A549 (cell line): ENCODE data around the gene TBC1D22A. TPM values are rescaled to one million over a fixed set of nuclear protein-coding genes. Genes with fewer than 3 reads are reported as not detected.

ENCODE experiments used
- ATAC-seq, 2 experiments: fragments of 200-7000 bp in 1 of 2; fragments of >200 bp in 1 of 2; cut with Nextera tagmentation in 1 of 2; cut with Tn5 transposase in 1 of 2; 3 replicates each; pipeline versions ENCODE4 v1.8.0 to v1.9.1; 2018 to 2020; ENCODE audit warnings: mild to moderate bottlenecking in 1 of 2, moderate library complexity in 1 of 2
- CTCF ChIA-PET: fragments of 300-600 bp; sonication (Branson Sonifier 250); formaldehyde crosslinking; extraction: SDS; loops from one replicate; lab custom pipeline; 2021; ENCODE audit warnings: antibody characterized with exemption, inconsistent platforms; lab: Yijun Ruan, JAX
- POLR2A ChIA-PET: fragments of 350-600 bp; formaldehyde crosslinking; extraction: SDS; loops from one replicate; lab custom pipeline; 2021; ENCODE audit warnings: antibody characterized with exemption, inconsistent platforms; lab: Yijun Ruan, JAX
- DNase-seq, 2 experiments: peaks; one replicate each; pipeline versions ENCODE4 v3.0.0 to v3.0.0-alpha.2; 2011 to 2016; ENCODE audit warnings: low read depth in 1 of 2, low spot score in 1 of 2
- FAIRE-seq: peaks from 2 replicates; lab custom pipeline; 2011; peaks lifted over from hg19 to GRCh38; lab: Jason Lieb, UNC
- H3K27ac ChIP-seq, 2 experiments: fragments of >200 bp; sonication (Bioruptor Twin); formaldehyde crosslinking; 3 replicates each; pipeline ENCODE4 v1.5.1; 2016 to 2017
- H3K4me1 ChIP-seq: fragments of >200 bp; sonication (Bioruptor Twin); formaldehyde crosslinking; 3 replicates; pipeline ENCODE4 v1.6.1; 2016
- H3K4me2 ChIP-seq: fragments of >200 bp; sonication (Bioruptor Twin); formaldehyde crosslinking; 3 replicates; pipeline ENCODE4 v1.6.1; 2016
- H3K4me3 ChIP-seq: fragments of >200 bp; sonication (Bioruptor Twin); formaldehyde crosslinking; 3 replicates; pipeline ENCODE4 v1.5.1; 2016
- H3K9me3 ChIP-seq: fragments of >200 bp; sonication (Bioruptor Twin); formaldehyde crosslinking; 3 replicates; pipeline ENCODE4 v1.6.1; 2016
- ATOH8 ChIP-seq: fragments of 250-450 bp; sonication (Bioruptor Pico); IDR thresholded peaks from 2 replicates; pipeline ENCODE4 v1.5.0; 2020; ENCODE audit warnings: low read depth, mild to moderate bottlenecking, moderate library complexity
- CBX8 ChIP-seq: fragments of 200-600 bp; sonication (generic); IDR thresholded peaks from 2 replicates; pipeline ENCODE4 v1.6.1; 2016
- EHF ChIP-seq: fragments of 250-450 bp; sonication (Bioruptor Pico); IDR thresholded peaks from 2 replicates; pipeline ENCODE4 v1.5.0; 2020; ENCODE audit warnings: mild to moderate bottlenecking
- FOSL2 ChIP-seq, 2 experiments: fragments of 450-650 bp in 1 of 2; fragments of >200 bp in 1 of 2; sonication (Bioruptor Twin) in 1 of 2; formaldehyde crosslinking; IDR thresholded peaks; 2 replicates each; pipeline versions ENCODE4 v1.5.0 to v1.6.1; 2016 to 2020; ENCODE audit warnings: mild to moderate bottlenecking in 1 of 2, moderate library complexity in 1 of 2
- FOXS1 ChIP-seq: fragments of 250-450 bp; sonication (Bioruptor Pico); IDR thresholded peaks from 2 replicates; pipeline ENCODE4 v1.5.0; 2020; ENCODE audit warnings: mild to moderate bottlenecking, moderate library complexity
- HMGXB4 ChIP-seq: fragments of 250-450 bp; sonication (Bioruptor Pico); IDR thresholded peaks from 2 replicates; pipeline ENCODE4 v1.5.0; 2021; ENCODE audit warnings: mild to moderate bottlenecking, moderate library complexity, borderline replicate concordance
- KDM5A ChIP-seq: fragments of 200-600 bp; sonication (generic); IDR thresholded peaks from 2 replicates; pipeline ENCODE4 v1.6.1; 2016; ENCODE audit warnings: antibody characterized with exemption, mild to moderate bottlenecking
- MAFK ChIP-seq: fragments of 450-650 bp; IDR thresholded peaks from 2 replicates; pipeline ENCODE4 v1.6.1; 2014; ENCODE audit not compliant: partially characterized antibody
- MAZ ChIP-seq: fragments of 150-350 bp; IDR thresholded peaks from 2 replicates; pipeline ENCODE4 v1.6.1; 2014; ENCODE audit warnings: antibody characterized with exemption, low read depth, low read length, borderline replicate concordance
- NPAS2 ChIP-seq: fragments of 250-450 bp; sonication (Bioruptor Pico); IDR thresholded peaks from 2 replicates; pipeline ENCODE4 v1.8.0; 2022; ENCODE audit warnings: mild to moderate bottlenecking, moderate library complexity, borderline replicate concordance
- NR3C1 ChIP-seq: fragments of >200 bp; sonication (Bioruptor Twin); formaldehyde crosslinking; IDR thresholded peaks from 3 replicates; pipeline ENCODE4 v1.6.1; 2017
- PHF8 ChIP-seq: fragments of 200-600 bp; sonication (generic); IDR thresholded peaks from 2 replicates; pipeline ENCODE4 v1.6.1; 2016; ENCODE audit warnings: low read depth, mild to moderate bottlenecking, antibody characterized with exemption, moderate library complexity, borderline replicate concordance
- POLR2A ChIP-seq: IDR thresholded peaks from 2 replicates; pipeline ENCODE4 v1.6.1; 2012; ENCODE audit warnings: mild to moderate bottlenecking, low read length
- REST ChIP-seq: fragments of 200-600 bp; sonication (generic); IDR thresholded peaks from 2 replicates; pipeline ENCODE4 v1.6.1; 2016; ENCODE audit warnings: antibody characterized with exemption, mild to moderate bottlenecking, moderate library complexity
- SMC3 ChIP-seq: fragments of >200 bp; sonication (Bioruptor Twin); formaldehyde crosslinking; IDR thresholded peaks from 3 replicates; pipeline ENCODE4 v1.6.1; 2018; ENCODE audit warnings: inconsistent platforms
- TP53 ChIP-seq: fragments of 250-450 bp; sonication (Bioruptor Pico); IDR thresholded peaks from 2 replicates; pipeline ENCODE4 v1.5.0; 2021; ENCODE audit warnings: mild to moderate bottlenecking, moderate library complexity
- WGBS: methylation state at CpG from one replicate; pipeline ENCODE4 v1.1.6; 2017; ENCODE audit errors: missing lambda C conversion rate; 5-methylcytosine and 5-hydroxymethylcytosine counted together
- polyA plus RNA-seq, 4 experiments: library from polyadenylated mRNA; depleted of rRNA in 3 of 4; stranded (reverse); fragments of >200 nt; fragmentation: RNase III in 1 of 4; extraction: RNeasy Plus Mini Kit Qiagen cat#74134 plus additional on column Dnase treatment in 1 of 4; gene quantifications; 2 replicates in 3 of 4; 3 replicates in 1 of 4; pipeline ENCODE4 v1.2.3, GENCODE V29; 2011 to 2017

The TBC1D22A gene
- polyA plus RNA-seq, 2 of the 4 experiments (the other 2 are of a cell fraction), result 8.9 to 10.8 TPM

- no peak overlapping the region for H3K4me2 ChIP-seq
- WGBS, result 83% methylated on average over 18 of the region's 21 CpGs
- no peak overlapping the region for H3K4me3 ChIP-seq
- no peak for DNase-seq
- ChIA-PET POLR2A (no interaction called here), CTCF (no interaction called here)
- ATAC-seq, result no peak
- H3K27ac ChIP-seq, result no peak overlapping the region
- FAIRE-seq, result no peak
- no peaks in the 10 kb centered on the region for H3K9me3 ChIP-seq
- no peaks in the 10 kb centered on the region for H3K4me1 ChIP-seq
- TF ChIP-seq TP53 (no peak), PHF8 (no peak)
Observed at GRCh38 chr22:47034076-47034808, 271.8 kb downstream of the TBC1D22A start.

GRCh38 chr22:47034905-47035419 is 272.5 kb downstream of the TBC1D22A start:
- 85% methylated on average over 4 of the region's 11 CpGs for WGBS

More at GRCh38 chr22:47034905-47035419, 272.5 kb downstream of the TBC1D22A start:
- ChIA-PET CTCF (no interaction called here), POLR2A (no interaction called here)
- no peak for FAIRE-seq
- no peaks in the 10 kb centered on the region for H3K4me1 ChIP-seq
- TF ChIP-seq FOXS1 (no peak), MAZ (no peak), PHF8 (no peak), HMGXB4 (CRISPR knock-in tag) (no peak), ATOH8 (CRISPR knock-in tag) (no peak), SMC3 (no peak), FOSL2 (IDR thresholded peaks at IDR 0.05) (no peak), FOSL2 (CRISPR knock-in tag; IDR thresholded peaks at IDR 0.05) (no peak), POLR2A (no peak), EHF (CRISPR knock-in tag) (no peak), NR3C1 (no peak), REST (no peak), MAFK (no peak), NPAS2 (no peak), KDM5A (no peak), CBX8 (no peak)
- H3K9me3 ChIP-seq, result no peaks in the 10 kb centered on the region
- no peak for DNase-seq
- no peak overlapping the region for H3K4me2 ChIP-seq
- H3K4me3 ChIP-seq, result no peak overlapping the region
- no peak for ATAC-seq
- H3K27ac ChIP-seq, result no peak overlapping the region
